ENCODE data around the gene AFMID.
"Not testable (repeated sequence)": the region's sequence is repeated elsewhere in the genome, so short reads cannot be mapped to it uniquely, and the experiment has no call there.

The AFMID gene

DNA sequence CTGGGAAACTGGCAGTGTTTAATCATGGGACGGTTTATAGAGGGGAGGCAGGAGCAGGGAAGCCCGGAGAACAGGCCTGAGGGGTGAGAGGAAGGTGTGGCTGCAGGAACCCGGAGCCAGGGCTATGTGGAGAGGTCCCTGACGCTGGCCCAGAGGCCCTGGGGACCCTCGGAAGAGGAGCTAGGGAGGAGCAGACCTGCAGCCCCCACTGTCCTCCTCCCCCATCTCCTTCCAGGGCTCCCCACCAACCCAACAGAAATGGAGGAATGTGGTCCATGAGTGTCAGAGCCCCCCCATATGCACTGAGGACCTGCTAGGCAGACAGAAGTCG, 64.6 kb downstream of the AFMID start:
- DNase-seq (ENCODE audit: extremely low read depth, insufficient read length) = no peak
- TF ChIP-seq, protein P1, sequence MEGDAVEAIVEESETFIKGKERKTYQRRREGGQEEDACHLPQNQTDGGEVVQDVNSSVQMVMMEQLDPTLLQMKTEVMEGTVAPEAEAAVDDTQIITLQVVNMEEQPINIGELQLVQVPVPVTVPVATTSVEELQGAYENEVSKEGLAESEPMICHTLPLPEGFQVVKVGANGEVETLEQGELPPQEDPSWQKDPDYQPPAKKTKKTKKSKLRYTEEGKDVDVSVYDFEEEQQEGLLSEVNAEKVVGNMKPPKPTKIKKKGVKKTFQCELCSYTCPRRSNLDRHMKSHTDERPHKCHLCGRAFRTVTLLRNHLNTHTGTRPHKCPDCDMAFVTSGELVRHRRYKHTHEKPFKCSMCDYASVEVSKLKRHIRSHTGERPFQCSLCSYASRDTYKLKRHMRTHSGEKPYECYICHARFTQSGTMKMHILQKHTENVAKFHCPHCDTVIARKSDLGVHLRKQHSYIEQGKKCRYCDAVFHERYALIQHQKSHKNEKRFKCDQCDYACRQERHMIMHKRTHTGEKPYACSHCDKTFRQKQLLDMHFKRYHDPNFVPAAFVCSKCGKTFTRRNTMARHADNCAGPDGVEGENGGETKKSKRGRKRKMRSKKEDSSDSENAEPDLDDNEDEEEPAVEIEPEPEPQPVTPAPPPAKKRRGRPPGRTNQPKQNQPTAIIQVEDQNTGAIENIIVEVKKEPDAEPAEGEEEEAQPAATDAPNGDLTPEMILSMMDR (IDR thresholded peaks at IDR 0.05; ENCODE audit: insufficient read depth, low read length, poor library complexity, severe bottlenecking) = no peak
- Histone ChIP-seq H3K4me3 (replicated peaks; ENCODE audit: low read depth, low read length) (no peak overlapping the region), H3K27me3 (replicated peaks; ENCODE audit: control insufficient read depth, insufficient read depth, low read length) (no peaks in the 10 kb centered on the region; the same call in 1 of the 2 replicates), H3K36me3 (ENCODE audit: control insufficient read depth, insufficient read depth, low read length) (no peaks in the 10 kb centered on the region)

DNA sequence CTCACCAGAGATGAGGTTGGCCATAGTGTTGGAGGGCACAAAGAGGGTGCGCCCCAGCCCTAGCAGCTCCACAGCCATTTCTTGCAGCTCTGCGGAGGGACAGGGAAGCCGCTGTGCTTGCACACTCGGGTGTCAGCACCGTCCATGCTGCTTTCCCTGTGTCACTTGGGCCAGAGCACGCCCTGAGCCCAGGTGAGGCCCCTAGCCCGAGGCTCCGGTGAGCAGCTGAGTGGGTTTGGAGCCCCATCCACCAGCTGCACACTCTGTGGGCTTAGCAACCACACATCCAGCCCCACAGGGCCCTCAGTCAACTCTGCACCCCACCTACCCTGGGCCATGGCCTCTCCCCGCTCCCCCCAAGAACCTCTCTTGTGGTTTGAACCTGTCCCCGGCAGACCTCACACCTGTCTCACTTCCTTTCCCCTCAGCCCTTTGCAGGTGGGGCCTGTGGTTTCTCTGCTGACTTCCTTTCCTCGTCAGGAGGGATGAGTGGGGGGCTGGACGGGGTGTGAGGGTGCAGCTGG, 65.0 kb downstream of the AFMID start:
- H3K4me3 ChIP-seq (replicated peaks; ENCODE audit: low read depth, low read length) = no peak overlapping the region
- TF ChIP-seq, protein P1 (IDR thresholded peaks at IDR 0.05; ENCODE audit: insufficient read depth, low read length, poor library complexity, severe bottlenecking) = no peak
- peak; percentile 72 for DNase-seq (ENCODE audit: extremely low read depth, insufficient read length)
- H3K27me3 ChIP-seq (replicated peaks; ENCODE audit: control insufficient read depth, insufficient read depth, low read length) = no peaks in the 10 kb centered on the region; the same call in 1 of the 2 replicates
- H3K36me3 ChIP-seq (ENCODE audit: control insufficient read depth, insufficient read depth, low read length) = no peaks in the 10 kb centered on the region

DNA sequence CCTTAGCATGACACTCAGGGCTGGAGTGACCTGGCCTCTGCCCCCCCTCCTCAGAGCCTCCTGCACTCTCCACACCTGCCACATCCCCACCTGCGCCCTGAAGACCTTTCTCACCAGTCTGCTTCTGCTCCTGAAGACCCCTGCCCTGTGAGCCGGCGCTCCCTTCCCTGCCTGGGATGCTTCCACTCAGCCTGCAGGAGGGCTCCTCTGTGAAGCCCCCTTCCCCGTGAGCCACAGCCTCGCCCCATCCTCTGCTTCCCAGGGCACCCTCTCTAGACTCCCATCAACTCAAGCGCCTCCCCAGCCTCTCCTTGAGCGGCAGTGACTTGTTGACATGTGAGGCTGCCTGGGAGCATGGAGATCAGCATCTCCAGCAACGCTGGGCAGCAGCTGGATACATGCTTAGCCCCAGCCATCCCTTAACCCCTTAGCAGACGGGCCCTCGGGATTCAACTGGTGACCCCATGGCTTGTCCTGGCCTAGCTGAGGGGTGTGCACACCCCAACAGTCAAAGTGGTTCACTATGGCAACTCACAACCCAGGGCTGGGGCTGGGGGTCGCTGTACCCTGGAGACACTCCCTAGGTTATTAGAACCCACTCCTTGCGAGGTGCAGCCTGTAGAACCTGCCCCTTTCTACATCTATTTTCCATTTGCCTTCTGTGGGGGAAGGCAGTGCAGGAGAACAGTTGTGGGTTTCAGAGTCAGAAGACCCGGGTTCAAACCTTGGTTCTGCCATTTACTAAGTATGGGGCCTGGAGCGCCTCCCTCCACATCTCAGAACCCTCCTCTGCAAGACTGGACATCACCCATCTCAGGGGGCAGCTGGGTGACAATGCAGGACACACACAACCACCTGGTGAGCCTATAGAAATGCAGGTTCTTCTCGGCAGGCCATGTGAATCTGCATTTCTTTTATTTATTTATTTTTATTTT, 65.8 kb downstream of the AFMID start:
- H3K36me3 ChIP-seq (ENCODE audit: control insufficient read depth, insufficient read depth, low read length) = no peaks in the 10 kb centered on the region
- no peaks in the 10 kb centered on the region; the same call in 1 of the 2 replicates for H3K27me3 ChIP-seq (replicated peaks; ENCODE audit: control insufficient read depth, insufficient read depth, low read length)
- no peak overlapping the region for H3K4me3 ChIP-seq (replicated peaks; ENCODE audit: low read depth, low read length)
- no peak for DNase-seq (ENCODE audit: extremely low read depth, insufficient read length)
- TF ChIP-seq, protein P1 (IDR thresholded peaks at IDR 0.05; ENCODE audit: insufficient read depth, low read length, poor library complexity, severe bottlenecking) = no peak

DNA sequence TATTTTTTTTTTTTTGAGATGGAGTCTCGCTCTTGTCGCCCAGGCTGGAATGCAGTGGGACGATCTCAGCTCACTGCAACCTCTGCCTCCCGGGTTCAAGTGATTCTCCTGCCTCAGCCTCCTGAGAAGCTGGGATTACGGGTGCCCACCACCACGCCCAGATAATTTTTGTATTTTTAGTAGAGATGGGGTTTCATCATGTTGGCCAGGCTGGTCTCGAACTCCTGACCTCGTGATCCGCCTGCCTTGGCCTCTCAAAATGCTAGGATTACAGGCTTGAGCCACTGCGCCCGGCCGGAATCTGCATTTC, 66.4 kb downstream of the AFMID start:
- H3K27me3 ChIP-seq (replicated peaks; ENCODE audit: control insufficient read depth, insufficient read depth, low read length); H3K36me3 ChIP-seq (ENCODE audit: control insufficient read depth, insufficient read depth, low read length); DNase-seq (ENCODE audit: extremely low read depth, insufficient read length): not testable (repeated sequence)
- H3K4me3 ChIP-seq (replicated peaks; ENCODE audit: low read depth, low read length) = peak overlapping the region; percentile 82

DNA sequence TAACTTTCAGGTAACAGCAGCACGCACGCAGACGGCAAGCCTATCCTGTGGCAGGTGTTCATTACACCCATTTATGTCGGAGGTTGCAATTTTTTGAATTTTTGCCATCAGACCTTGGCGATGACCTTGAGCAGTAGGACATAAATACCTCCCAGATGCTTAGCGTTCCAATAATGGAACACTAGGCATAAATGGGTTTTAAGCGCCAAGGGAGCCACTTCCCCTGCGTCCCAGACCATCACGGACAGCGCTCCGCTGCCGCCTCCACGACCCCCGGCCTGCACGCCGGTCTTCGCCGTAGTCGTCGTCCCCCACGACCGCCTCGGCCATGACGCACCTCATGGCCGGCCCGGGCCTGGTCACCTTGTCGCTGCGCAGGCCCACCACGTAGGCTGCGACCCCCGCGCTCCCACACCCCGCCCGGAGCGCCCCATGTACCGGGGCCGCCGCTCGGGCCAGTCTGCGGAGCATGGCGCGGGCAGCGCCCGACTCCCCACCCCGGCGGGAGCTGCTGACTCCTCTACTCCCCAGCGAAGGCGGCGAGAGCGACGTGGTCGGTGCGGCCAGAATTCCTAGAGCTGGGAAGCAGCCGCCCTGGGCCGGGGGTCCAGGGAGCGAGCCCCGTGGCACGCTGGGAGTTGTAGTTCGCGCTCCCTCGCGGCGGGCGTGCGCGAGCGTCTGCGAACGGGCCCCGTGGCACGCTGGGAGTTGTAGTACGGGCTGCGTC, 66.9 kb downstream of the AFMID start:
- Histone ChIP-seq H3K36me3 (ENCODE audit: control insufficient read depth, insufficient read depth, low read length) (no peaks in the 10 kb centered on the region), H3K4me3 (replicated peaks; ENCODE audit: low read depth, low read length) (peak overlapping the region; percentile 82), H3K27me3 (replicated peaks; ENCODE audit: control insufficient read depth, insufficient read depth, low read length) (no peaks in the 10 kb centered on the region)
- peak; percentile 84 for DNase-seq (ENCODE audit: extremely low read depth, insufficient read length)
- TF ChIP-seq, protein P1 (IDR thresholded peaks at IDR 0.05; ENCODE audit: insufficient read depth, low read length, poor library complexity, severe bottlenecking) = no peak

DNA sequence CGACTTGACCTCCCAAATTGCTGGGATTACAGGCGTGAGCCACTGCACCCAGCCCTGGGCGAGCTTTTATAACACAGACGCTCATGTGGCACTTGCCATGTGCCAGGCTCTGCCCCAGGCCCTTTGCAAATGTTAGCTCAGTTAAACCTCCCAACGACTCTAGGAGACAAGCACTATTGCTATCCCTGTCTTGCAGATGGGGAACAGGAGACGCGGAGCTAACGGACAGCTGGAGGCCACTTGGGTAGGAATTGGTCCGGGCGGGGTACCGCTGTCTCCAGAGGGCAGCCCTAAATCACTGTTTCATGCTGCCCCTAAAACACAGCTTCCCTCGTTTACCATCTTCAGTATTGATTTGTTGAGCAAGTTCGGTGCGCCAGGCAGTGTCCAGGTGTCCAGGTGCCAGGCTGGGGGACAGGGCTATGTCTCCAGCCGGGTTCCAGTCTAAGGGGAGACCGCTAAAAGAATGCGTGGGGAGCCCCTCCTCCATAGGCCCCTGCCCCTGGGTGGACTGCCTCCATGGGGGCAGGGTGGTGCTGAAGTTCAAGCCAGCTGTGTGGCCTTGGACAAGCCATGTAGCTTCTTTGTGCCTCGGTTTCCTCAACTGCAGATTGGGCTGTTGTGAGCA, 68.0 kb downstream of the AFMID start:
- DNase-seq (ENCODE audit: extremely low read depth, insufficient read length) = no peak
- no peak overlapping the region for H3K4me3 ChIP-seq (replicated peaks; ENCODE audit: low read depth, low read length)
- TF ChIP-seq, protein P1 (IDR thresholded peaks at IDR 0.05; ENCODE audit: insufficient read depth, low read length, poor library complexity, severe bottlenecking) = no peak
- H3K36me3 ChIP-seq (ENCODE audit: control insufficient read depth, insufficient read depth, low read length) = no peaks in the 10 kb centered on the region
- H3K27me3 ChIP-seq (replicated peaks; ENCODE audit: control insufficient read depth, insufficient read depth, low read length) = no peaks in the 10 kb centered on the region

Data from GM06990 (cell line).